HuH-7.5 (cell line): ENCODE results near the gene CYSRT1.

Source experiments
- DNase-seq: peaks from one replicate; pipeline ENCODE4 v3.0.0; 2011; ENCODE audit warnings: low spot score

Gene CYSRT1

GRCh38 chr9:137272241-137273094 is 47.5 kb downstream of the CYSRT1 start:
- no peak for DNase-seq

DNA sequence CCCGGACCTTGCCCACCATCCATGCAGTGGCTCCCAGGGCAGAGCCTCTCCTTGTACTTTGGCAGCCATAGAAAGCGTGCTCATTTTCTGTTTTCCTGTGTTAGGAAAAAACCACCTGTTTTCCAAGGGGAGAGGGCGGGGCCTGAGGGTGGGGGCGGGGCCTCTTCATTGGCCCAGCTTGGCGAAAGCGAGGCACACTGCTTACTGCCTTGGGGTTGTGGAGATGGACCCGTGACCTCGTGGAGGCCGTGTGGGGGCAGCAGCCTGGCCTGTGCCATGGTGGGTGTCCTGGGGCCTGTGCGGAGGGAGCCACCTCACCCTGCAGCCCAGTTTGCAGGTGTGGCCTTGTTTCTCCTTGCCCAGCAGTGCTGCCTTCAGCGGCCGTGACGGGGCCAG is 48.1 kb downstream of the CYSRT1 start:
- DNase-seq: no peak

GRCh38 chr9:137273611-137274320 is 48.8 kb downstream of the CYSRT1 start:
- DNase-seq: no peak

GRCh38 chr9:137275203-137275587 is 50.2 kb downstream of the CYSRT1 start:
- DNase-seq: no peak
